Activated T-cell treated with anti-CD3 and anti-CD28 coated beads for 48 hours (primary cell): ENCODE data around the gene HIVEP3.
"Not testable (repeated sequence)": the region's sequence is repeated elsewhere in the genome, so short reads cannot be mapped to it uniquely, and the experiment has no call there.

Experiments used
- DNase-seq: peaks from one replicate; pipeline ENCODE4 v3.0.0-alpha.2; 2020; ENCODE audit warnings: low read depth

The HIVEP3 gene

DNA sequence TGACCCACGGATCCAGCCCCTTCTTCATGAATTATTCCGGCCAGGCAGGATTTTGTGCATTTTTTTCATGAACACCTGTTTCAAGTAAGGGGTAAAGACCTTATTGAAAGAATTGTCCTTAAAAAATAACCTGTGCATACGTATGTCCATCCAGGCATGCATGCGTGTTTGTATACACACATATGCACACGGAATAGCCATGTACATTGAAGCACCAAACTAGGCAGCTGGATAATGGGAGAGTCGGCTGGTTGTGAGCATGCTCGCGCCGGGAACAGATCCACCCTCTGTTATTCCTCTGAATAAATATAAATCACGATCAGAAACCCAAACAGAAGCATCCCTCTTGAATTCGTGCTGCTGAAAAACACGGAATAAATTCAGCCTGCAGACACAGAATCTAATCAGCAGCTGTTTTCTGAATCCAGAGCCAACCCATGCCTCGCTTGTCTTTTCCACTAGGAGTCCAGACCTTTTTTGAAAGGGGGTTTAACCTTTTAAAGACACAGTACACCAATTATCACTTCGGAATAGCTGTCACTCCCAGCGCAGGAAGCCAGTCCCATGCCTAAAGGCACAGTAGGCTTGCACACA lies at the start of gene HIVEP3:
TSS of gene HIVEP3 (minus strand) at position 473 of the 594 bp plus-strand sequence.
- DNase-seq, result no peak

DNA sequence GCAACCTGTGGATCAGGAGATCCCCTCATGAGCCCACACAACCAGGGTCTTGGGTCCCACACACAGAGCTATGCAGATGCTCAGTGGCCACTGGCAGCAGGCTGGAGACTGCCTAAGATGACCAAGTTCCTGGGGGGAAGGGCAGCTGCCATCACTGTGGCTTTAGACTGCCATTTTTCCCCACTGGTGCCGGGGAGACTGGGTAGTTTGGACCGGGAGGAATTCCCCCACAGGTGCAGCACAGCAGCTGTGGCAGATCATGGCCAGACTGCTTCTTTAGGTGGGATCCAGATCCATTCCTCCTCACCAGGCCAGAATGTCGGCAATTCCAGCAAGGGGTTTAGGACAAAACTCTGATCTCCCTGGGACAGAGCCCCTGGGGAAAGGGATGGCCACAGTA lies 45.7 kb upstream of the HIVEP3 start:
- DNase-seq, result no peak

DNA sequence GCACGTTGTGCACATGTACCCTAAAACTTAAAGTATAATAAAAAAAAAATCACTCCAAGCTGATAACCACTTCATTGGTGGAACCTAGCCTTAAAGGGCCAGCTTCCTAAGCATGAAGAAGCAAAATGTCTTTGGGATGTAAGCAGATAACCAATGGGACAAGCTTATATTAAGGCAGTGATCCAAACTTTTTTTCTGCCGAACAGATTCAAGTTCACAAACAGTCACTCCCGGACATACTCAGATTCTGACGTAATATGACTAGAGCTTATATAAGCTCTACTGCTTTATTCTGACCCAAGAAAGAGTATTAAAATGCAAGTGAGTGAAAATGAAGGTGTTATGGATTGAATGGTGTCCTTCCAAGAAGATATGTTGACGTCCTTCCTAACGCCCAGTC lies 44.9 kb upstream of the HIVEP3 start:
- DNase-seq, result no peak

DNA sequence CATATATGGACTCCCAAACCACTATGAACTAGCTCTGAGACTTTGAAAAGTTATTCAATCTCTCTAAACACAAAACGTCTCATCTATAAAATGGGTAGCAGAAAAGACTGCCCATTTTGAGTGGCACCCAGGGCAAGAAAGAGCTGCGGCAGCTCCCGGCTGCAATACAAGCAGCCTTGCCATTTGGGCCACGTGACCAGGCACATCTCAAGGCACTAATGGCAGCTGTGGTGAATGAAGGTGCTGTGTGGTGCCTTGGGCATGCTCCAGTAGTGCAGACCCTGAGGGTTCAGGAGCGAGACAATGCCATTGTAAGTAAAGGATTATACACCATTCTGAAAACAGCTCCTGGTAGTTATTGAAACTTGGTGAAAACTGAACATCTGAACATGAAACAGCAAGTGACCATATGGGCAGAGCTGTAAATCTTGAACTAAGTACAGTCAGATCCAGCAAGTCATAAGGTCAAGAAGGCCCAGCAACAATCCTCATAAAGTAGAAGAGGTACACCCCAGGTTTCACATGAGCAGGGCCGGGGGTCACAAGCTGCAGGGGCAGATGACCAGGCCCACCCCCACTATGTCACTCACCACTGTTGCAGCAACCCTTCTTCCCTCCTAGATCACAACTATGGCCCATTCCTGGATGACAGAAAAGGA lies 39.4 kb upstream of the HIVEP3 start:
- DNase-seq, result no peak

DNA sequence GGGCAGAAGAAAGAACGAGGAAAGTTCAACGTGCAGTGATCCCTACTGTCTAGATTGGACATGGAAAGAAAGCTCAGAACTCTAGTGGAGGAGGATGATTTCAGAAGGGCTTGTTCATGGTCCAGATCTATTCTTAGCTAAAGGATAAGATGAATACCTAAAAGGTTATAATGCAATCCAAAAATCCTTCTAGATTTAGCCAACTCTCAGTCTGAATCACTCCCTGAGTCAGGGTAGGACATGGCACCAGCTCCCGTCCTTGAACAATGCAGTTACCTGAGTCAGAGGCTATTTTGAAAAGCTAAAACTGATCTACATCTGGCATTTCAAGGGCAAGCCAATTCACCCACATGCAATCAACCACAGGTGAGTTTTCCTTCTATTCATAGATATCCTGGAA lies 38.8 kb upstream of the HIVEP3 start:
- DNase-seq, result no peak

DNA sequence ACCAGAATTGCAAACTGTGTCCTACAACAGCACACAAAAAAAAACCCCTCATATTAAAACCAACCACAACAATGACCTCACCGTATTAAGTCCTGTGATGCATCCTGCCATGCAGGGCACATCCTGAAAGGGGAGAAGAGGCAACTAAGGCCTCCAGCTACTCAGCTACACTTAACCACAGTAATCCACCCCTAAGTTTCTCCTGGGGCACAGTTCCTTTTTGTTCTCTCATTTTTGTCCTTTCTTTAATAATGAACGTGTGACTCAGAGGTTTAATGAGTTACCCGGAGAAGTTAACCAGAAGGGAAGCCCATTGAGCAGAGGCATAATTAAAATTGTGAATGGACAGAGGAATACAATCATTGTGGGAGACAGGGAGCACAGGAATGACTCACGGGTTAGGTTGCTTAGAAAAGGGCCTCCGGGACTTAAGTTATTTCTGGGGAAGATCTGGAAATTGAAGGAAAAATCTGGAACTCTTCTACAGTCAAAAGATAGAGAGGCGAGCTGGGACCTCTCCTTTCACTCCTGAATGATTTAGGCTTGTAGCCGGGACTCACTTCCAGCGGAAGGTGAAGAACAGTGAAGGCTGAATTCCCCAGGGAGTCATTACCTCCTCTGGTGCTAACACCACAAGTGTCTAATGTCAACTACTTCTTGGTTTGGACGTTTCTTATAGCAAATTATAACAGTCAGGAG lies 36.9 kb upstream of the HIVEP3 start:
- no peak for DNase-seq

DNA sequence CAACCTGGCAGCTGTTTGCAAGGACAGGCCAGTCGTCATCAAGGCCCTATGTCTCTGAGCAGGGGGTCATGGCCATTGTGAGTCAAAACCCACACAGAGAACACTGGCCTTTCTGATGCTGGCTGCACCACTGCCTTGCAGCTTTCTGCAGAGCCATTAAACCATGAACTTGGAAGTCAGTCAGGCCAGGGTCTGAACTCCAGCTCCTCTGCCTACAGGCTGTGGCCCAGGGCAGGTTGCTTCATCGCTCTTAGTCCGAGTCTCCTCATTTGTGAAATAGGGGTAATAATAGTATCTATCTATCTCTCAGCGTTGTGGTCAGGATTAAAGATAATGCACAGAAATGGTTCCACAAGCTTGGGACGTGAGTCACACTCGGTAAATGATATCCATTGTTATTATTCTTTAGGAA lies 35.8 kb upstream of the HIVEP3 start:
- no peak for DNase-seq

DNA sequence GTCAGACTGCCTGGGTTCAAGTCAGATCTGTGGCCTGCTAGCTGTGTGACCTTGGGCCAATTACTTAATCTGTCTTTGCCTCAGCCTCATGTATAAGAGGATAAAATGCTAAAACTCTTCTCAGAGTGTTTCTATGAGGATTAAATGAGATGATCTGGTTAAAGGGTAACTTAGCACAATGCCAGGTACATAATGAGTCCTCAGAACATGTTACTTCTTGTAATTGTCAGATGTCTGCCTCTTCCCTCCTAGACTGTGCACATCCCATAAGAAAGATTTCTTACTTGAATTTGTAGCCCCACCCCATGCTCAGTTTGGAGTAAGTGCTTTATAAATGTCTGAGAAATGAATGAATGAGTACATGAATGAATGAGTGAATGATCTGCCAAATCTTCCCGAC lies 34.6 kb upstream of the HIVEP3 start:
- DNase-seq, result no peak

DNA sequence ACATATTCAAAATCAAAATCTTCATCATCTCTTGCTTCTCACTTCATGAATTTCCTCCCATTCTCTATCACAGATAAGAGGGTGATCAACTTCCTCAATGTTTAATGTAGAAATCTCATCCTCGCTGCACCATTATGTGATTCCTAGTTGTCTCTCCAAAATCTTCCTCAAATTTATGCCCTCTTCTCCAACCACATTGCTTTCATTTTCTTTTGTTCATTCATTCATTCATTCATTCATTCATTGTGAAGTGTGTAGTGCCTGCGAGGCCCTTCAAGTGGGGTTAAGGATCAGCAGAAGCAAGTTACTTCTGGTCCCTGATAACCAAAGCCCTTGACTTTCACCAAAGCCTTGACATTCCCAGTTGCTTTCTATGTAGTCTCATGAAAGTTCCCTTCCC lies 33.5 kb upstream of the HIVEP3 start:
- no peak for DNase-seq

DNA sequence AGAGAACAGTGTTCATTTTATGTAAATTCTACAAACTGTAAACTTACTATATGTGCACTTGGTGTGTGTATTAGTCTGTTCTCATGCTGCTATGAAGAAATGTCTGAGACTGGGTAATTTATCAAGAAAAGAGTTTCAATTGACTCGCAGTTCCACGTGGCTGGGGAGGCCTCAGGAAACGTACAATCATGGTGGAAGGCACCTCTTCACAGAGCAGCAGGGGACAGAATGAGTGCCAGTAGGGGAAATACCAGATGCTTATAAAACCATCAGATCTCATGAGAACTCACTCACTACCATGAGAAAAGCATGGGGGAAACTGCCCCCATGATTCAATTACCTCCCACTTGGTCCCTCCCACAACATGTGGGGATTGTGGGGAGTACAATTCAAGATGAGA lies 32.8 kb upstream of the HIVEP3 start:
- peak; percentile 13 for DNase-seq

DNA sequence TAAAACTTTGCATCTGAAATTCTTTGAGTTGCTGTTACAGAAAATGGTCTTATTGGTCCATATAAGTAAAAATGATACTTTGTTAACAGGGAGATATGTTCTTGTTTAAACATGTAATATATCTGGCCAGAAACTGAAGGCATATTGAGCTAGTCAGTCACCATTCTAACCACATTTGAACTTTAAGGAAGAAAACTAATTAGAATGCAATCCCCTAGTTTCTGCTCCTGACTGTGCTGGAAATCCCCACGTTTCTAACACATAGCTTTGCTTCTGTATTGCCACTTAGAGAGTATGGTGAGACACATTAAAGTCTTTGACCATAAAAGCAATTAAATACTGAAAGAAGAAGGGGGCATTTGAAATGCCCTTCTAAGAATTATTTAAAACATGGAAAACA lies 32.1 kb upstream of the HIVEP3 start:
- no peak for DNase-seq

DNA sequence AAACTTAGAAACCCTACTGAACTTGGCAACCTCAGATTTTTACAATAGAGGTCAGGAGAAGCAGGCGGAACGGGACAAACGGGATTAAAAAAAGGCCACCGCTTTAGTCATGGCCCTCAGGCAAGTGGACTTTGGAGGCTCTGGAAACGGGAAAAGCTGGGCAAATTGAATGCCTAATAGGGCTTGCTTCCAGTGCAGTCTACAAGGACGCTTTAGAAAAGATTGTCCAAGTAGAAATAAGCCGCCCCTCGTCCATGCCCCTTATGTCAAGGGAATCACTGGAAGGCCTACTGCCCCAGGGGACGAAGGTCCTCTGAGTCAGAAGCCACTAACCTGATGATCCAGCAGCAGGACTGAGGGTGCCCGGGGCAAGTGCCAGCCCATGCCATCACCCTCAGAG lies 27.2 kb upstream of the HIVEP3 start:
- not testable (repeated sequence) for DNase-seq

DNA sequence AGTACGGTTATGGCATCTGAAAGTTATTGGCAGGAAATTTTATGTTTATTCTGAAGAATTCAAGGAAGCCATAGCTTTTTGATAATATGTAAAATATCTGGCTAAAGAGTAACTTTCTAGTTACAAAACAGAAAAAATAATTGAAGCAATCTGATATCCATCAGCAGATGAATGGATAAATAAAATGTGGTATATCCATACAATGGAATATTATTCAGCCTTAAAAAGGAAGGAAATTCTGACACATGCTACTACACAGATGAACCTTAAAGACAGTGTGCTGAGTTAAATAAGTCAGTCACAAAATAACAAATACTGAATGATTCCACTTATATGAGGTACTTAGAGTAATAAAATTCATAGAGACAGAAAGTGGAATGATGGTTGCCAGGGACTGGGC lies 25.0 kb upstream of the HIVEP3 start:
- DNase-seq, result no peak

DNA sequence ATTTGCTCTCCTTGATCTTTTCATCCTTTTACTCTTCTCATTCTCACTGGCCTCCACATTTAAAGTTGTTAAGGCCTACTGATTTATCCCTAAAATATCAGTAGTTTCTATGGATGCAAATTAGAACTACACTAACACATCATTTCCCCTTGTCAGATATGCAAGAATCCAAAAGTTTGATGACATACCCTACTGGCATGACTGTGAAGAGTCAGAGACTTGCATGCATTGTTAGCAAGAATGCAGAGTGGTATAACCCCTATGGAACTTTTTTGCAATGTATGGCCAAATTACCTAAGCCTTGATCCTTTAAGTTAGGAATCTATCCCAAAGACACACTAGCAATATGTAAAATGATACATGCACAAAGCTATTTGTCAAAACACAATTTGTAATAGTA lies 23.6 kb upstream of the HIVEP3 start:
- no peak for DNase-seq

DNA sequence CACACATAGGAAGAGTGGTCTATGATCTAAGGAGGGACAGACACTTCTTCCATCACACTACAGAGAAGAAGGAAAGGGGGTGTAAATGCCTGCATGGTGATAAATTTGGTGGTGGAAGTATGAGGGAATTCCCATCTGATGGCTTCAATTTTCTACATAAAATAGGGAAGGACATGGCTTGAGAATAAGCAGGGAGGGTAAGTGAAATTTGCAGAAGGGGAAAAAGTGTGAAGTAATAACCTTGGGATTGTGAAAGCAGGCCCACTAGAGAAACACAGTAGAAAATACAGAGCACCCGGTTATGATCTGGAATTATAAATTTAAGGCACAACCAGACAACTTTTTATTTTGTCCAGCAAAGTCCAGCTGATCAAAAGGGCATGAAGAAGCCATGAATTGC lies 22.7 kb upstream of the HIVEP3 start:
- DNase-seq, result no peak

DNA sequence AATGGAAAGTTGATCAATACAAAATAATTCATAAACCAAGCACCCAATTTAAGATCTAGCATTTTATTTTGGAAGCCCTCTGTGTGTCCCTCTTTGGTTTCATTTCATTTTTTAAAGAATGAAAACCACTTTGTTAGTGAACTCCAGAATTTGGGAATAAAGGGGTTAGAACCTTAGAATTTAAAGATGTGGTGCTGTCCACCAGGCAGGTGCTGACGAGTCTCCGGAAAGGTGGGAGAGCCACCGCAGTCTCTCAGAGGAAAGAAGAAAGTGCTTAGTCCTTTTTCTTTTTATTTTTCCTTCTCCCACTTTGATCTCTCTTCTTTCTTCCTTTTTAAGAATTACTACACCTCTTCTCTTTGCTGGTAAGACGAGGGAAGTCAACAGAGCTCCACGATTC lies 20.5 kb upstream of the HIVEP3 start:
- DNase-seq, result no peak

DNA sequence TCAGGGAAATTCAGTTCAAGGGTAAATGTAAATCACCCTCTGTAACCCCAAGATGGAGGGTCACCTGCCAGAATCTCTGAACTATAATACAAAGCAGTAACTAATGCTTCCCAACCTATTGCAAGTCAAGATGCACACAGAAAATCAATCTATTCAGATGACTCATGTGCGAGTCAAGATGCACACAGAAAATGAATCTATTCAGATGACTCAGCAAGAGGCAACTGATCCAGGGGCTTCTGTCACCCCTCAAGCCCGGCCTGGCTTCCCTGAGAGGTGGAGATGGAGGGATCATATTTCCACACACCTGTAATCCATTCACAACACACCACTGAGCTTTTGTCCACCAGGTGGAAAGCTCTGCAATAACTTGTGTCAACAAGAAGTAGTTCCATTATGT lies 17.4 kb upstream of the HIVEP3 start:
- DNase-seq, result no peak

DNA sequence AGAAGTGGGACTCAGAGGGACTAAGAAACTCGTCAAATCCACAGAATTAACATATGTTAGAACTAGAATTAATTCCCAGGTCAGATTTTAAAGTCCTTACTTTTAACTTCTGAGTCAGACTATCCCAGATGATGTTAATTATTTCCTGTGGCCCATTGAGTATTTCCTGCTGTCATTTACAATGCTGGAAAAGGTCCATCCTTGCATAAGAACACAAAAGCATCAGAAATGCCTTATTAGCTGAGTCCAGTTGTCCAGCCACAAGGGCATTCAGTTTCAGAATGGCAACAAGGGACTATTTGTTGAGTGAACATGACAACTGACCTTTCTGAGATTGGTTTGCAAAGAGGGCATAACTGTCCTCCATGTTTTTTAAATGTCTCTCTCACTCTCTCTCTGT lies 16.5 kb upstream of the HIVEP3 start:
- DNase-seq, result no peak

DNA sequence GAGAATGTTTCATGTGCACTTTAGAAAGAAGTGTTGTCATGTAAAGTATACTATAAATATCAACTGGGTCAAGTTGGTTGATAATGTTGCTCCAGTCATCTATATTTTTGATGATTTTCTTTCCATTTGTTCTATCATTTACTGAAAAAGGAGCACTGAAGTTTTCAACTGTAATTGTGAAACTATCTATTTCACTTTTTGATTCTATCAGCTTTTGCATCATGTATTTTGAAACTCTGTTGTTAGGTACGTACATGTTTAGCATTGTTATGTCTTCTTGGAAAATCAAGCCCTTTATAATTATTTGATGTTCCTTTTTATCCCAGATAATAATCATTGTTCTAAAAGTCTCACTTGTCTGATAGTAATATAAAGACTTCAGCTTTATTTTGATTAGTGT lies 14.4 kb upstream of the HIVEP3 start:
- DNase-seq, result no peak

DNA sequence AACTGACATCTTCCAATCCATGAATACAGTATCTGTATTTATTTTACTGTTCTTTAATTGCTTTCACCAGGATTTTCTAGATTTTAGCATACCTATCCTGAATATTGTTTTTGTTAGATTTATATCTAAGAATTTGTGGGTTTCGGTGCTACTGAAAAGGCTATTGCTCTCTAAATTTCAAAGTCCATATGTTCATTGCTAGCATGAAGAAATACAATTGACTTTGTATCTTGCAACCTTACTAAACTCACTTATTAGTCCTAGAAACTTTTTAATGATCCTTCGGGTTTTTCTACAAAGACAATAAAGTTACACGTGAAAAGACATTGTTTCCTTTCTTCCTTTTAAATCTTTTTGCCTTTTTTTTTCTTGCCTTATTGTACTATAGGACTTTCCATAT lies 12.9 kb upstream of the HIVEP3 start:
- DNase-seq, result no peak

DNA sequence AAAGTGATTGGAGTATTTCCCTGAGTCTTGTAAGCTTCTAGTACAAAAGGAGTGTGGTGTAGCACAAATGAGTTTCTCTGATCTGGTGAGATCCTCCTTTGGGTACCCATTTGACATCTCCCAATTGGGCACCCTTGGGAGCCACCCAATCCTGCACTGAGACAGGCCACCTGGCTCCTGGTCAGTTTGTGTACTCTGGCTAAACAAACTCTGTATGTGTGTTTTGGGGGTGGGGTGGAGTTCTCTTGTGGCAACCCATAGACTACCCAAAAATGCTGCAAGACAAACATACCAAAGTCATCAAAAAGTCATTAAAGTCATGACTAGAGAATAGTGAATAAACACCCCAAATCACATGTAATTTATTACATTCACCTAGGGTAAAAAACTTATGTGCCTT lies 8.4 kb upstream of the HIVEP3 start:
- DNase-seq, result no peak

DNA sequence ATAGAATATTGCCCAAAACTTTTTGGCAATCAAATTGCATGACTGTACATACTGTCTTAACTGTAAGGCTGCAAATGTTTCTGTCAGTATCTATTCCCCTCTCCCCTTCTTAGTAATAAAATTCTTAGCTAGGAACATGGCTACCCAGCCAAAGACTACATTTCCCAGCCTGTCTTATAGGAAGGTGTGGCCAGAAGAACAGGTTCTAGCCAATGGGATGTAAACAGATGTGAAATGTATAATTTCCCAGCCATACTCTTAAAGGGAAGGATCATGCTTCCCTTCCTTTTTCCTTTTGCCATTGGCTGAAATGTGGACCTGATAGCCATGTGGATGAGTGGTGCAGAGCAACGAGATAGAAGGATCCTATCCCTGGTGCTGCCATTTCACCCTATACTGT lies 7.0 kb upstream of the HIVEP3 start:
- DNase-seq, result no peak

DNA sequence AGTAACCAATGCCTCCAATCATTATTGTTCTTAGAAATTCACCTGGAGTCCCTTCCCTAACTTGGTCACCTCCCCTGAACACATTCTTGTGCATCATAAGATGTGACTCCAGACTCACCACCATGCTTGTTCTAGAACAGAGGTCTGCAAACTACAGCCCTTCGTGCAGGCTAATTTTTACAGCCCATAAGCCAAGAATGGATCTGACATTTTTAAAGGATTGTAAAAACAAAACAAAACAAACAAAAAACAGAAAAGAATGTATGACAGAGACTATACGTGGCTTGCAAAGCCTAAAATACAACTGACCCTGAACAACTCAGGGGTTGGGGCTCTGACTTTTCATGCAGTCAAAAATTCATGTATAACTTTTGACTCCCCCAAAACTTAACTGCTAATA lies 6.2 kb upstream of the HIVEP3 start:
- DNase-seq, result no peak

DNA sequence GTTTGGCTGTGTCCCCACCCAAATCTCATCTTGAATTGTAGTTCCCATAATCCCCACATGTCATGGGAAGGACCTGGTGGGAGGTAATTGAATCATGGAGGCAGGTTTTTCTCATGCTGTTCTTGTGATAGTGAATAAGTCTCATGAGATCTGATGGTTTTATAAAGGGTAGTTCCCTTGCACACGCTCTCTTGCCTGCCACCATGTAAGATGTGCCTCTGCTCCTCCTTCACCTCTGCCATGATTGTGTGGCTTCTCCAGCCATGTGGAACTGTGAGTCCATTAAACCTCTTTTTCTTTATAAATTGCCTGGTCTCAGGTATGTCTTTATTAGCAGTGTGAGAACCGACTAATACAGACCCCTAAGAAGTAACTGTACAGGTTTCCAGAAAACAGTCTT lies 2.5 kb upstream of the HIVEP3 start:
- DNase-seq, result not testable (repeated sequence)
